HL-60 (cell line): ENCODE results near the gene CCDC191.

Source experiments
- CTCF ChIP-seq: IDR thresholded peaks from one replicate; pipeline ENCODE4 v1.5.1; 2011; ENCODE audit warnings: low read length, control low read depth, inconsistent platforms; ENCODE audit not compliant: insufficient read depth
- GABPA ChIP-seq: IDR thresholded peaks from 2 replicates; pipeline ENCODE4 v1.6.1; 2012; ENCODE audit warnings: low read depth
- POLR2AphosphoS5 ChIP-seq: IDR thresholded peaks from 2 replicates; pipeline ENCODE4 v1.6.1; 2012; ENCODE audit warnings: low read depth
- REST ChIP-seq: IDR thresholded peaks from 2 replicates; pipeline ENCODE4 v1.6.1; 2012; ENCODE audit warnings: low read depth; ENCODE audit not compliant: insufficient replicate concordance
- SPI1 ChIP-seq: IDR thresholded peaks from 2 replicates; pipeline ENCODE4 v1.6.1; 2012; ENCODE audit warnings: low read depth, mild to moderate bottlenecking, borderline replicate concordance

- no peak for TF ChIP-seq CTCF
- TF ChIP-seq POLR2AphosphoS5: no peak
- TF ChIP-seq REST: no peak
- TF ChIP-seq GABPA: no peak
- 0 out of 2 replicates have a peak, but pooled peaks have one; percentile 5 for TF ChIP-seq SPI1
These were observed 653 bp upstream of the CCDC191 start for GRCh38 chr3:114057011-114057347.
